Testis (tissue), 3 donors: ENCODE data around the gene PPP3R1. TPM values are rescaled to one million over a fixed set of nuclear protein-coding genes. Genes with fewer than 3 reads are reported as not detected.

Source experiments
- DNase-seq: peaks from one replicate; pipeline ENCODE4 v3.0.0-alpha.2; 2019
- H3K27ac ChIP-seq, 2 donors: fragments of 200-600 bp; sonication (generic); one replicate each; pipeline ENCODE4 v1.5.1; 2019
- H3K27me3 ChIP-seq: fragments of 200-600 bp; sonication (generic); one replicate; pipeline ENCODE4 v1.5.1; 2019
- H3K36me3 ChIP-seq: fragments of 200-600 bp; sonication (generic); one replicate; pipeline ENCODE4 v1.5.1; 2017; ENCODE audit warnings: low read depth; ENCODE audit errors: missing control alignments
- H3K4me1 ChIP-seq: fragments of 200-600 bp; sonication (generic); one replicate; pipeline ENCODE4 v1.5.1; 2019
- H3K4me3 ChIP-seq, 2 donors: fragments of 200-600 bp; sonication (generic); one replicate each; pipeline ENCODE4 v1.5.1; 2017 to 2019
- H3K9me3 ChIP-seq: fragments of 200-600 bp; sonication (generic); one replicate; pipeline ENCODE4 v1.5.1; 2017
- CTCF ChIP-seq, 3 experiments: fragments of 450-650 bp in 2 of 3; fragments of 200-600 bp in 1 of 3; sonication (generic) in 1 of 3; IDR thresholded peaks; one replicate each; pipeline ENCODE4 v1.5.1; 2016 to 2019; ENCODE audit warnings: antibody characterized with exemption in 3 of 3, mild to moderate bottlenecking in 2 of 3, moderate library complexity in 1 of 3
- POLR2A ChIP-seq: fragments of 450-650 bp; IDR thresholded peaks from one replicate; pipeline ENCODE4 v1.6.1; 2017; ENCODE audit warnings: antibody characterized with exemption, mild to moderate bottlenecking, moderate library complexity
- WGBS, 2 donors: methylation state at CpG; one replicate each; pipeline ENCODE4 v1.1.5; 2018; 5-methylcytosine and 5-hydroxymethylcytosine counted together
- intact Hi-C: fragments of 100-400 bp; cut with DNase I; formaldehyde crosslinking; loops from one replicate; pipeline ENCODE4 v1.15.1; 2023; ENCODE audit warnings: low total_unique reads
- polyA plus RNA-seq: library from polyadenylated mRNA; stranded (reverse); fragments of 350-450 nt; fragmentation: Illumina TruSeq; extraction: RNeasy Lipid Tissue Mini Kit (QIAGEN cat#74804); gene quantifications from one replicate; pipeline ENCODE4 v1.2.3, GENCODE V29; 2014; ENCODE audit warnings: low read depth, low replicate concordance; ENCODE audit not compliant: insufficient read depth
- total RNA-seq, 2 donors: library from RNA; depleted of rRNA; stranded (reverse); fragments of >200 nt; gene quantifications; one replicate each; pipeline ENCODE4 v1.2.3, GENCODE V29; 2016

Gene PPP3R1
- total and polyA plus RNA-seq, 3 donors from 2014 or later: 35.7 to 45.0 (median 37.0) TPM

- H3K4me3 ChIP-seq: peak overlapping the region in 1 of 2 donors; percentile 90
- WGBS, 2 donors: 14 to 15% methylated on average over 5 of the region's 5 CpGs
- intact Hi-C loops: no loop called here
- no peaks in the 10 kb centered on the region for H3K27me3 ChIP-seq
- no peaks in the 10 kb centered on the region for H3K36me3 ChIP-seq
- DNase-seq: no peak
- peak overlapping the region; percentile 87 to 97 for H3K27ac ChIP-seq
- TF ChIP-seq CTCF (IDR thresholded peaks at IDR 0.05): no peak
- no peak for TF ChIP-seq POLR2A
- H3K4me1 ChIP-seq: peaks cover 24% of the 10 kb centered on the region
- no peaks in the 10 kb centered on the region for H3K9me3 ChIP-seq
Measured at GRCh38 chr2:68250196-68250595, 2.1 kb downstream of the PPP3R1 start.

DNA sequence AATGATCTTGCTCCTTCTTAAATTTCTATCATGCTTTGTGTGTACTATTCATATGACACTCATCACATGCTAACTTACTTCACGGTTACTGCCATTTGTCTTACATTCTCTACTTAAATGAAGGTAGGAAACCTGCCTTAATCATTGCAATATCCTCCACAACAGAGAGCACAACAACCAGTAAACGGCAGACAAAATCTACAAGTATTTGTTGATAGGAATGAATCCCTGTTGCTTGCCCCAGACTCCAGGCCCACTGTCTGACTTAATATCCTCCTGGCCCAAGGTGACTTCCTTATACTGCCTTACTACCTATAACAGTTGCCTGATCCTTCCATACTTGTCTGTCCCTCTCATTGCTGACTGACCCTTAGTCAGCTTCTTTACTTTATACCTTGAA lies 3.5 kb downstream of the PPP3R1 start:
- whole genome bisulfite sequencing, 2 donors: 56 to 67% methylated on average over 2 of the region's 2 CpGs
- Histone ChIP-seq H3K4me3 (no peak overlapping the region), H3K9me3 (no peaks in the 10 kb centered on the region), H3K27me3 (no peaks in the 10 kb centered on the region), H3K27ac (no peak overlapping the region), H3K4me1 (peaks cover 27% of the 10 kb centered on the region), H3K36me3 (no peaks in the 10 kb centered on the region)
- no peak for DNase-seq
- intact Hi-C loops: loop anchor here (10.0 kb wide), 1 partner anchor 124 kb away; no protein-coding TSS in a partner anchor
- TF ChIP-seq CTCF (IDR thresholded peaks at IDR 0.05) (no peak), POLR2A (no peak)

GRCh38 chr2:68248361-68248760 lies 4.0 kb downstream of the PPP3R1 start:
- DNase-seq: no peak
- H3K36me3 ChIP-seq: no peaks in the 10 kb centered on the region
- H3K27me3 ChIP-seq: no peaks in the 10 kb centered on the region
- no peak overlapping the region for H3K27ac ChIP-seq
- TF ChIP-seq CTCF (IDR thresholded peaks at IDR 0.05): no peak
- TF ChIP-seq POLR2A: no peak
- H3K4me1 ChIP-seq: peaks cover 23% of the 10 kb centered on the region
- H3K4me3 ChIP-seq: no peak overlapping the region
- 54 to 73% methylated on average over 3 of the region's 3 CpGs for WGBS, 2 donors
- intact Hi-C loops: loop anchor here (10.0 kb wide), 1 partner anchor 124 kb away; no protein-coding TSS in a partner anchor
- no peaks in the 10 kb centered on the region for H3K9me3 ChIP-seq

- no peaks in the 10 kb centered on the region for H3K36me3 ChIP-seq
- H3K4me3 ChIP-seq: no peak overlapping the region
- DNase-seq: no peak
- no peaks in the 10 kb centered on the region for H3K9me3 ChIP-seq
- no peak for TF ChIP-seq POLR2A
- no peak for TF ChIP-seq CTCF (IDR thresholded peaks at IDR 0.05)
- peaks cover 23% of the 10 kb centered on the region for H3K4me1 ChIP-seq
- no peak overlapping the region for H3K27ac ChIP-seq
- no peaks in the 10 kb centered on the region for H3K27me3 ChIP-seq
- intact Hi-C loops: loop anchor here (10.0 kb wide), 1 partner anchor 122 kb away; no protein-coding TSS in a partner anchor
- WGBS, 2 donors: 73% methylated on average over 1 of the region's 1 CpG
Measured at GRCh38 chr2:68246396-68246795, 5.9 kb downstream of the PPP3R1 start.

- intact Hi-C loops: loop anchor here (10.0 kb wide), 1 partner anchor 121 kb away; no protein-coding TSS in a partner anchor
- Histone ChIP-seq H3K27ac (no peak overlapping the region), H3K4me1 (peaks cover 22% of the 10 kb centered on the region)
Measured at GRCh38 chr2:68245672-68246071, 6.7 kb downstream of the PPP3R1 start.

More at GRCh38 chr2:68245672-68246071, 6.7 kb downstream of the PPP3R1 start:
- TF ChIP-seq POLR2A: no peak
- no peak for TF ChIP-seq CTCF (IDR thresholded peaks at IDR 0.05)
- no peak for DNase-seq
- H3K4me3 ChIP-seq: no peak overlapping the region
- no peaks in the 10 kb centered on the region for H3K27me3 ChIP-seq
- H3K9me3 ChIP-seq: no peaks in the 10 kb centered on the region
- no peaks in the 10 kb centered on the region for H3K36me3 ChIP-seq
